T-helper 17 cell (primary cell): ENCODE data around the gene HOXA11. TPM values are rescaled to one million over a fixed set of nuclear protein-coding genes. Genes with fewer than 3 reads are reported as not detected.

Source experiments
- ATAC-seq: fragments of 150-1000 bp; cut with Tn5 transposase; 2 replicates; pipeline ENCODE4 v1.10.0; 2021; ENCODE audit warnings: mild to moderate bottlenecking, moderate library complexity
- DNase-seq, 3 donors: peaks; one replicate each; pipeline versions ENCODE4 v3.0.0 to v3.0.0-alpha.2; 2020 to 2021
- H3K9me3 ChIP-seq: one replicate; pipeline ENCODE4 v1.7.0; 2013; ENCODE audit warnings: low read length, mild to moderate bottlenecking; ENCODE audit not compliant: control insufficient read depth, poor library complexity, severe bottlenecking
- H3K27ac Mint-ChIP-seq: one replicate; pipeline ENCODE4 v1.8.0; 2022; ENCODE audit warnings: mild to moderate bottlenecking, moderate library complexity, mixed read lengths
- H3K27me3 Mint-ChIP-seq: one replicate; pipeline ENCODE4 v1.8.0; 2022; ENCODE audit warnings: mixed read lengths
- H3K36me3 Mint-ChIP-seq: one replicate; pipeline ENCODE4 v1.8.0; 2022; ENCODE audit warnings: low read depth, mixed read lengths
- H3K4me1 Mint-ChIP-seq: one replicate; pipeline ENCODE4 v1.8.0; 2022; ENCODE audit warnings: mild to moderate bottlenecking, mixed read lengths
- H3K4me3 Mint-ChIP-seq: one replicate; pipeline ENCODE4 v1.8.0; 2022; ENCODE audit warnings: mild to moderate bottlenecking, moderate library complexity, mixed read lengths
- total RNA-seq, 4 donors: library from RNA in 2 of 4; stranded (reverse) in 2 of 4; gene quantifications; one replicate each; pipeline ENCODE4 v1.2.3 and lab custom pipeline; 2022 to 2026

HOXA11 gene
- total RNA-seq, 2 donors from 2014 or later = not detected

DNA sequence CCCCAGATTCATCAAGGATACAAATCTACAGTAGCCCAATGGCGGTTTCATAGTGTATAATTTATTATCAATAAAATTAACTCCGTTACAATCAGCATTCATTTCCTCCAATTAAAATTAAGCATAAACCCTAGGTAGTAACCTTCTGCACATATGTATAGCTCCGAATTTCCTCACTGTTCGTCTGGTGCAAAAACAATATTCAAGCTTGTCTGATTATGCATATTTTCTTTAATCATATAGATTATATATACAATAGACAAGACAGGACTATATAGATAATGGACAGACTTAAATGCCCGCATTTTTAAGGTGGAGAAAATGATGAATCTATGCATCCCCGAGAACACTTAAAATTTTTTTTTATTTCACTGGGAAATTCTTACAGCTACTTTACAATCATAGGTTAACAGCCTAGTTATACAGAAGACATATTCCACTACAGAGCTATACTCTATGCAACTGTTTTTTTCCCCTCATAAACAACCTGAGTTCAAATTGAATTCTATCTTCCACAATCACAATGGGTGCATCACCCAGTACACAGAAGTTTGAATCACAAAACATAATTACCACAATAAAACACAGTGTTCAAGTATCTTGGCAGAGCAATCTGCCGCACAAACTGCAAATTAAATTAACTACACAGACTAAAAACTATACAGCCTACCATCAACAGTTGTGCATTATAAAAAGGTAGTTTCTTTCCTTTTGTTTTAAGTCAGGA lies 22.3 kb downstream of the HOXA11 start:
- peaks cover 8% of the 10 kb centered on the region for H3K36me3 Mint-ChIP-seq
- DNase-seq (no peak), ATAC-seq (no peak)
- no peak overlapping the region for H3K27ac Mint-ChIP-seq
- no peaks in the 10 kb centered on the region for H3K9me3 ChIP-seq
- H3K27me3 Mint-ChIP-seq = peaks cover 79% of the 10 kb centered on the region
- peaks cover 21% of the 10 kb centered on the region for H3K4me1 Mint-ChIP-seq
- H3K4me3 Mint-ChIP-seq = no peak overlapping the region

DNA sequence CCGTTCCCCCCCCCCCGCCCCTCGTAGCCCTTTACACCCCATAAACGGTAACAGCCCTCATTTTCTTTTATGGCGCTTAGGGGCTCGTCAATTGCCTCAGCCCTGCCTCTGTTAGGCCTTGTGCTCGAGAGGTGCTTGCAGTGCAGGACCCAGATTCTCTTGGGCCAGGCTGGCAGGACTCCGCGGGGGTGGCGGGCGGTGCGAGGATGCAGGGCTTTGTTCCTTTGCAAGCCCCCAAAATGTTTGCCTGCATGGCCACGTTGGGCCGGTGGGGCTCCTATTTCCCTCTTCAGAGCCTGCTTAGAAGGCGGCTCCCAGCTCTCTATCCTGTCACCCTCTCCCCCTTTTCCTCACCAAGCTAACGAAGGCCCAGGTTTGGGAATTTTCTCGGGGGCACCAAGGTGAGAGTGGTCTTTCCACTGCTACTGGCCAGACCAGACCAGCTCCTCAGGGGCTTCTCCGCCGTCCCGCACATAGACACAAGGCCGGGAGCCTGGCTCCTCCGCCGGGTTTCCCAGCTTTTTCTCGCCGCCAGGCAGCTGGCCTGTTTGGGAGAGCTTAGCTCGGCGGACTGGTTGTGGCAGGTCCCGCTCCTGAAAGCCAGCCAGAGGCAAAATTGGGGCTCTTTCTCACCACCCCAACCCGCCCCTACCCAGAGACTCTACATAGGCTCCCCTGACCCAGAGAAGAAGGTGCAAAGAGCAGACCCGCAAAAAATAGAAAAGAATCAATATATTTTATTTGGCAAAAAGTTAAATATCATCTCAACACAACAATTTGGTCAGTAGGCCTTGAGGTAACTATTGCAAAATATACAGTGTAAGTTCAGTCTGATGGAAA lies 23.1 kb downstream of the HOXA11 start:
- no peaks in the 10 kb centered on the region for H3K9me3 ChIP-seq
- Mint-ChIP-seq H3K27me3 (peaks cover 79% of the 10 kb centered on the region), H3K4me1 (peaks cover 21% of the 10 kb centered on the region), H3K4me3 (peak overlapping the region; percentile 19), H3K36me3 (peaks cover 7% of the 10 kb centered on the region), H3K27ac (no peak overlapping the region)
- no peak for DNase-seq
- ATAC-seq = no peak

GRCh38 chr7:27161214-27161720 lies 23.8 kb downstream of the HOXA11 start:
- DNase-seq (no peak), ATAC-seq (no peak)
- no peaks in the 10 kb centered on the region for H3K9me3 ChIP-seq
- Mint-ChIP-seq H3K27me3 (peaks cover 79% of the 10 kb centered on the region), H3K27ac (peak overlapping the region; percentile 74), H3K4me1 (peaks cover 21% of the 10 kb centered on the region), H3K36me3 (peaks cover 7% of the 10 kb centered on the region), H3K4me3 (peak overlapping the region; percentile 83)

DNA sequence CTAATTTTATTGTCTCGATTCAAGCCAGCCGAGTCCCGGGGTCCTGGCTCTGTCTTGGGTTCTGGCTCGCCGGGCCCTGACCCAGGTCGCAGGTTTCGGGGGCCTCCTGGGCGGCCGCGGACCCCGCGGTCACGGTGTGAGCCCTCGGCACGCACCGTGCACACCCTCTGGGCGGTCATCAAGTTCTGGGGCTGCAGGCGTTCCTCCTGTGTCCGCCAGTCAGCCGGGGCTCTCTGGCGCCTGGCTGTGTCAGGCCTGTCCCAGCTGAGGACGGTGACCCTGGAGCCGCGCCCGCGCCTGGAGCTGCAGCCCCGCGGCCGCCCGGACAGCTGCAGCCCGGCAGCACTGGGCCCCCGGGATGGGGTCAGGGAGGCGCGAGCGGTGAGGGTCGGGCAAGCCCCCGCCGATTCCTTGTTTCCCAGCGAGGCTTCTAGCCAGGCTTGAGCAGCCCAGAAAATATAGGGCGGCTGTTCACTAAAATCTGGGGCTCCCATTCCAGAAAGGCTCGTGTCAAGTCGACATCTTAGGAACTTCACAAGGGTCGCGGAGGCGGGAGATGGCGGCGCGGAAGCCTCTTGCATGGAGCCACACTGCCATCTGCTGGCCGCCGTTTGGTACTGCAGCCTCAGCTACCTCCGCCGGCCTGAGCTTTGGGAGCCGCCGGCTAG lies 24.4 kb downstream of the HOXA11 start:
- H3K27me3 Mint-ChIP-seq = peaks cover 80% of the 10 kb centered on the region
- peaks cover 7% of the 10 kb centered on the region for H3K36me3 Mint-ChIP-seq
- H3K27ac Mint-ChIP-seq = peak overlapping the region; percentile 78
- peak; percentile 85 for ATAC-seq
- peaks cover 21% of the 10 kb centered on the region for H3K4me1 Mint-ChIP-seq
- no peaks in the 10 kb centered on the region for H3K9me3 ChIP-seq
- DNase-seq = peak; percentile 76 to 83 (median 78)
- peak overlapping the region; percentile 83 for H3K4me3 Mint-ChIP-seq

DNA sequence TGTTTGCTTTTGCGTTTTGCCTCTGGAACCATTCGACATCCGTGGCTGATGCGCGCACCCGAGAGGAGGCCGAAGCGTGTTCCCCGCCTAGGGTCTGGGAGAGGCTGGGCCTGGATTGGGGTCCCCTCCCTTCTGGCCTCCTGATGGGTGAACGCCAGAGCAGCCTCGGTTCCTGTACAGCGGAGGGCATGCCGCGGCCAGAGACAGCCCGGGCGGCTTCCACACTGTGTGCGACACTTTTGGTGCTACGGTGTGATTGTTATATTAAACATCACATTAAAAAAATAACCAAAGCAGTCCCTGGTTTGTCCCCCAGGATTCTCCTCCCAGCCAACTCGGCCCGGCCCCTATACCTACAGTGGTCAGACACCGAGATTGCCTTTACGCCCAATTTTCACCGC lies 24.9 kb downstream of the HOXA11 start:
- Mint-ChIP-seq H3K36me3 (peaks cover 7% of the 10 kb centered on the region), H3K4me3 (peak overlapping the region; percentile 73), H3K27ac (peak overlapping the region; percentile 78), H3K27me3 (peaks cover 82% of the 10 kb centered on the region), H3K4me1 (peaks cover 24% of the 10 kb centered on the region)
- peak; percentile 21 for ATAC-seq
- DNase-seq = no peak
- no peaks in the 10 kb centered on the region for H3K9me3 ChIP-seq

DNA sequence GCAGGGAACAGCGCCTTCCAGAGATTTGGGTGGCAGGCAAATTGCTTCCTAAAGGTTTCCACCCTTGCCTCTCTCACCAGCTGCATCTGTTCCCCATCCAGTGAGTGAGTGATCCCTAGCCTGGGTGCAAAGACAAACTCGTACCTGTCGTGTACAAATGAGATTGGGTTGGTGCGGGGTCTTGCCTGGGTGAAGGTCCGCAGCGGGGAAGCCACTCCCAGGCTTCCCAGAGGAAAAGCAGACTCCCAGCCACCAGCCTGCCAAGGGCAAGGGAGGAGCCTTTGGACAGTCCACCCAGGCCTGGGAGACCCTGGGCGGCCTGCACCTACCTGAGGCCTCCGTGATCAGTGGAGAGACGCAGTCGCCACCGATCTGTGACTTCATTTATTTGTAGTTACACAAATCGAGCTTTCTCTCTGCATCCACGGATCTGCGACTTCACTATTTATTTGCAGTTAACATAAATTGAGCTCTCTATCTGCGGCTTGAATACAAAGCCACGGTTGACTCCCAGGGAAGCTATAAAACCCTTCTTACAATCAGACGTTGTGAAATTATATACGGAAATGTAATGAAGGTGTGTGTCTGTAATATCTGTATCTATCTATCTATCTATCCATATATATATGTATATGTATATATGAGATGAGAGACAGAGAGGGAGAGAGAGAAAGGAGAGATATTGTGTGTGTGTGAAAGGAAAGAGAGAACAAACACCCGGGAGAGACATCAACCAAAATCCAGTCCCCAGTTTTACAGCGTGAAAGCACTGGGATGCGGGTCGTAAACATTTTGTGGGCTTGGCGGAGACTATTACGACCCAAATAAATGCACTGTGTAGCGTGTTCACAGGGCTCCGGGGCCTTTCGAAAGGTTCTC lies 25.5 kb downstream of the HOXA11 start:
- ATAC-seq (no peak), DNase-seq (no peak)
- Mint-ChIP-seq H3K4me3 (peak overlapping the region; percentile 73), H3K27ac (peak overlapping the region; percentile 78), H3K27me3 (peaks cover 85% of the 10 kb centered on the region), H3K4me1 (peaks cover 29% of the 10 kb centered on the region), H3K36me3 (peaks cover 10% of the 10 kb centered on the region)
- H3K9me3 ChIP-seq = no peaks in the 10 kb centered on the region

- Mint-ChIP-seq H3K4me1 (peaks cover 30% of the 10 kb centered on the region), H3K36me3 (peaks cover 12% of the 10 kb centered on the region), H3K27ac (peak overlapping the region; percentile 78), H3K4me3 (peak overlapping the region; percentile 15), H3K27me3 (peaks cover 85% of the 10 kb centered on the region)
- H3K9me3 ChIP-seq = no peaks in the 10 kb centered on the region
- no peak for ATAC-seq
- DNase-seq = no peak
Observed at GRCh38 chr7:27158436-27159265, 26.4 kb downstream of the HOXA11 start.

GRCh38 chr7:27157702-27158431 lies 27.2 kb downstream of the HOXA11 start:
- H3K4me1 Mint-ChIP-seq = peaks cover 34% of the 10 kb centered on the region
- DNase-seq (no peak), ATAC-seq (no peak)
- peaks cover 84% of the 10 kb centered on the region for H3K27me3 Mint-ChIP-seq
- peaks cover 13% of the 10 kb centered on the region for H3K36me3 Mint-ChIP-seq
- H3K27ac Mint-ChIP-seq = peak overlapping the region; percentile 78
- H3K4me3 Mint-ChIP-seq = peak overlapping the region; percentile 72
- H3K9me3 ChIP-seq = no peaks in the 10 kb centered on the region

- Mint-ChIP-seq H3K27me3 (peaks cover 83% of the 10 kb centered on the region), H3K4me3 (peak overlapping the region; percentile 72), H3K36me3 (peaks cover 13% of the 10 kb centered on the region), H3K4me1 (peaks cover 37% of the 10 kb centered on the region), H3K27ac (peak overlapping the region; percentile 78)
- H3K9me3 ChIP-seq = no peaks in the 10 kb centered on the region
- DNase-seq (no peak), ATAC-seq (no peak)
Observed at GRCh38 chr7:27156916-27157701, 27.9 kb downstream of the HOXA11 start.

- Mint-ChIP-seq H3K27me3 (peaks cover 86% of the 10 kb centered on the region), H3K4me3 (peak within 1 kb of the TSS; percentile 78), H3K36me3 (peaks cover 16% of the 10 kb centered on the region), H3K27ac (peak within 1 kb of the TSS; percentile 78), H3K4me1 (peaks cover 43% of the 10 kb centered on the region)
- H3K9me3 ChIP-seq = no peaks in the 10 kb centered on the region
- no peak for ATAC-seq
- DNase-seq = no peak
Observed at GRCh38 chr7:27156508-27156898, 28.5 kb downstream of the HOXA11 start, which contains the start of gene HOXA7. Gene HOXA7, minus strand, starts transcription at chr7:27156675. Its CDS starts 130 bp downstream, at chr7:27156545.
